CD14-positive monocyte (primary cell): ENCODE measurements around the gene LEAP2. TPM values are rescaled to one million over a fixed set of nuclear protein-coding genes. Genes with fewer than 3 reads are reported as not detected.
A peak's percentile ranks its signal among the peaks of the same experiment; 100 is the strongest.

Source experiments
- DNase-seq, 3 donors: peaks; one replicate each; pipeline ENCODE4 v3.0.0-alpha.2; 2011 to 2022
- H2AFZ ChIP-seq: 2 replicates; pipeline ENCODE4 v1.6.0; 2012; ENCODE audit warnings: mild to moderate bottlenecking, low read depth, low read length, inconsistent platforms; ENCODE audit not compliant: insufficient read depth, poor library complexity, severe bottlenecking
- H3K27ac ChIP-seq, 2 donors: 1 replicate in 1 of 2; 2 replicates in 1 of 2; pipeline ENCODE4 v1.5.1; 2012 to 2013; ENCODE audit warnings: low read length in 2 of 2, control low read depth in 1 of 2, inconsistent platforms in 1 of 2, low read depth in 1 of 2, mild to moderate bottlenecking in 1 of 2
- H3K27me3 ChIP-seq, 2 donors: one replicate each; pipeline versions ENCODE4 v1.6.0 to v1.6.1; 2011 to 2013; ENCODE audit warnings: low read length in 2 of 2; ENCODE audit not compliant: control insufficient read depth in 2 of 2, insufficient read depth in 2 of 2
- H3K36me3 ChIP-seq, 2 donors: replicated peaks in 1 of 2; 1 replicate in 1 of 2; 2 replicates in 1 of 2; pipeline versions ENCODE4 v1.5.1 to v1.6.1; 2012 to 2013; ENCODE audit warnings: low read length in 2 of 2, control low read depth in 1 of 2, inconsistent platforms in 1 of 2, mild to moderate bottlenecking in 1 of 2; ENCODE audit not compliant: insufficient read depth in 2 of 2, control insufficient read depth in 1 of 2
- H3K4me1 ChIP-seq, 2 donors: 1 replicate in 1 of 2; 2 replicates in 1 of 2; pipeline versions ENCODE4 v1.5.1 to v1.6.1; 2012 to 2013; ENCODE audit warnings: low read length in 2 of 2, control low read depth in 1 of 2, inconsistent platforms in 1 of 2, mild to moderate bottlenecking in 1 of 2, moderate library complexity in 1 of 2; ENCODE audit not compliant: insufficient read depth in 2 of 2, control insufficient read depth in 1 of 2
- H3K4me2 ChIP-seq: replicated peaks from 2 replicates; pipeline ENCODE3; 2012; ENCODE audit warnings: low read length, moderate library complexity, mild to moderate bottlenecking; ENCODE audit not compliant: poor library complexity, severe bottlenecking; ENCODE audit errors: extremely low read depth
- H3K4me3 ChIP-seq, 3 experiments: fragments of 200-600 bp in 1 of 3; sonication (generic) in 1 of 3; replicated peaks in 1 of 3; 1 replicate in 2 of 3; 2 replicates in 1 of 3; pipeline ENCODE4 v1.5.1; 2011 to 2013; ENCODE audit warnings: low read length in 3 of 3, mild to moderate bottlenecking in 3 of 3, control low read depth in 2 of 3, low read depth in 2 of 3, inconsistent platforms in 1 of 3, moderate library complexity in 1 of 3
- H3K79me2 ChIP-seq: 2 replicates; pipeline ENCODE4 v1.6.0; 2012; ENCODE audit warnings: mild to moderate bottlenecking, control low read depth, inconsistent platforms, low read length, moderate library complexity; ENCODE audit not compliant: insufficient read depth
- H3K9ac ChIP-seq: 2 replicates; pipeline ENCODE4 v1.6.0; 2017; ENCODE audit warnings: low read length, mild to moderate bottlenecking; ENCODE audit not compliant: insufficient read depth, poor library complexity, severe bottlenecking
- H3K9me3 ChIP-seq, 2 donors: replicated peaks in 1 of 2; 1 replicate in 1 of 2; 2 replicates in 1 of 2; pipeline versions ENCODE4 v1.5.1 to v1.6.1; 2012 to 2013; ENCODE audit warnings: low read length in 2 of 2, control low read depth in 1 of 2; ENCODE audit not compliant: control insufficient read depth in 1 of 2, insufficient read depth in 1 of 2
- H4K20me1 ChIP-seq: 2 replicates; pipeline ENCODE4 v1.6.0; 2012; ENCODE audit warnings: mild to moderate bottlenecking, low read length, control low read depth, moderate library complexity; ENCODE audit not compliant: insufficient read depth
- H3K27ac Mint-ChIP-seq, 7 donors: one replicate each; pipeline ENCODE4 v1.8.0; 2020; ENCODE audit warnings: mild to moderate bottlenecking in 7 of 7, mixed read lengths in 7 of 7, moderate library complexity in 6 of 7, inconsistent platforms in 2 of 7
- H3K27me3 Mint-ChIP-seq, 3 donors: one replicate each; pipeline ENCODE4 v1.8.0; 2021 to 2022; ENCODE audit warnings: low read depth in 3 of 3, mild to moderate bottlenecking in 3 of 3, mixed read lengths in 3 of 3, moderate library complexity in 3 of 3, inconsistent platforms in 1 of 3
- H3K36me3 Mint-ChIP-seq, 2 donors: one replicate each; pipeline ENCODE4 v1.8.0; 2020; ENCODE audit warnings: mixed read lengths in 2 of 2, inconsistent platforms in 1 of 2, mild to moderate bottlenecking in 1 of 2
- H3K4me1 Mint-ChIP-seq: one replicate; pipeline ENCODE4 v1.8.0; 2020; ENCODE audit warnings: mild to moderate bottlenecking, mixed read lengths
- H3K4me3 Mint-ChIP-seq, 2 donors: one replicate each; pipeline ENCODE4 v1.8.0; 2020; ENCODE audit warnings: mild to moderate bottlenecking in 2 of 2, mixed read lengths in 2 of 2, moderate library complexity in 1 of 2
- H3K9me3 Mint-ChIP-seq, 7 donors: one replicate each; pipeline ENCODE4 v1.8.0; 2020 to 2022; ENCODE audit warnings: mixed read lengths in 7 of 7, mild to moderate bottlenecking in 6 of 7, moderate library complexity in 6 of 7, inconsistent platforms in 2 of 7
- WGBS: methylation state at CpG from one replicate; pipeline ENCODE4 v1.1.5; 2013; ENCODE audit warnings: missing lambda C conversion rate; ENCODE audit not compliant: insufficient coverage; 5-methylcytosine and 5-hydroxymethylcytosine counted together
- intact Hi-C, 2 donors: fragments of 100-400 bp; cut with micrococcal nuclease; formaldehyde crosslinking; loops; one replicate each; pipeline versions ENCODE4 v1.15.0 to v1.15.1; 2023
- polyA plus RNA-seq, 3 donors: library from polyadenylated mRNA; depleted of rRNA in 1 of 3; unstranded in 2 of 3; stranded (reverse) in 1 of 3; fragments of 300-500 nt in 2 of 3; fragments of >200 nt in 1 of 3; fragmentation: Illumina TruSeq in 2 of 3; gene quantifications; 1 replicate in 2 of 3; 2 replicates in 1 of 3; pipeline ENCODE4 v1.2.3, GENCODE V29; 2012 to 2021
- TF ChIP-seq, protein P1 (sequence below): fragments of 200-600 bp; IDR thresholded peaks from one replicate; pipeline ENCODE4 v1.8.0; 2022; ENCODE audit warnings: antibody characterized with exemption, mild to moderate bottlenecking

Gene LEAP2
- polyA plus RNA-seq, 3 donors = 0.59 to 2.3 (median 0.88) TPM

DNA sequence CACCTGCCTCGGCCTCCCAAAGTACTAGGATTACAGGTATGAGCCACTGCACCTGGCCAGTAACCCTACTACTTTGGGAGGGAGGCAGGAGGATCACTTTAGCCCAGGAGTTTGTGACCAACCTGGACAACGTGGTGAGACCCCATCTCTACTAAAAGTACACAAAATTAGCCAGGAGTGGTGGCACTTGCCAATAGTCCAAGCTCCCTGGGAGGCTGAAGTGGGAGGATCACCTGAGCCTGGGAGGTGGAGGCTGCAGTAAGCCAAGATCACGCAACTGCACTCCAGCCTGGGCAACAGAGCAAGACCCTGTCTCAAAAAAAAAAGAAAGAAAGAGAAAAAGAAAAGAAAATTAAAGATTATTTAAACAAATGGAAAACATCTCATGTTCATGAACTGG lies 17.5 kb upstream of the LEAP2 start:
- no peak overlapping the region for H2AFZ ChIP-seq
- no peak overlapping the region for H3K27ac ChIP-seq
- H3K4me2 ChIP-seq = no peak overlapping the region
- no peaks in the 10 kb centered on the region for H3K4me1 ChIP-seq
- intact Hi-C loops = no loop called here
- no peak for DNase-seq
- Mint-ChIP-seq H3K27me3 (peaks cover 5 to 9% (median 9%) of the 10 kb centered on the region in 3 donors), H3K4me3 (no peak overlapping the region), H3K4me1 (no peaks in the 10 kb centered on the region), H3K9me3 (peaks cover 0 to 1% (median 0%) of the 10 kb centered on the region in 7 donors), H3K36me3 (no peaks in the 10 kb centered on the region), H3K27ac (peak overlapping the region in 1 of 7 donors; percentile 50)
- WGBS = no CpG with 5 or more reads among the region's 3 CpGs
- H3K4me3 ChIP-seq = no peak overlapping the region
- no peaks in the 10 kb centered on the region for H4K20me1 ChIP-seq
- H3K79me2 ChIP-seq = no peaks in the 10 kb centered on the region
- no peaks in the 10 kb centered on the region for H3K27me3 ChIP-seq
- no peaks in the 10 kb centered on the region for H3K36me3 ChIP-seq
- TF ChIP-seq, protein P1, sequence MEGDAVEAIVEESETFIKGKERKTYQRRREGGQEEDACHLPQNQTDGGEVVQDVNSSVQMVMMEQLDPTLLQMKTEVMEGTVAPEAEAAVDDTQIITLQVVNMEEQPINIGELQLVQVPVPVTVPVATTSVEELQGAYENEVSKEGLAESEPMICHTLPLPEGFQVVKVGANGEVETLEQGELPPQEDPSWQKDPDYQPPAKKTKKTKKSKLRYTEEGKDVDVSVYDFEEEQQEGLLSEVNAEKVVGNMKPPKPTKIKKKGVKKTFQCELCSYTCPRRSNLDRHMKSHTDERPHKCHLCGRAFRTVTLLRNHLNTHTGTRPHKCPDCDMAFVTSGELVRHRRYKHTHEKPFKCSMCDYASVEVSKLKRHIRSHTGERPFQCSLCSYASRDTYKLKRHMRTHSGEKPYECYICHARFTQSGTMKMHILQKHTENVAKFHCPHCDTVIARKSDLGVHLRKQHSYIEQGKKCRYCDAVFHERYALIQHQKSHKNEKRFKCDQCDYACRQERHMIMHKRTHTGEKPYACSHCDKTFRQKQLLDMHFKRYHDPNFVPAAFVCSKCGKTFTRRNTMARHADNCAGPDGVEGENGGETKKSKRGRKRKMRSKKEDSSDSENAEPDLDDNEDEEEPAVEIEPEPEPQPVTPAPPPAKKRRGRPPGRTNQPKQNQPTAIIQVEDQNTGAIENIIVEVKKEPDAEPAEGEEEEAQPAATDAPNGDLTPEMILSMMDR = no peak
- H3K9me3 ChIP-seq = no peaks in the 10 kb centered on the region
- H3K9ac ChIP-seq = no peak overlapping the region

DNA sequence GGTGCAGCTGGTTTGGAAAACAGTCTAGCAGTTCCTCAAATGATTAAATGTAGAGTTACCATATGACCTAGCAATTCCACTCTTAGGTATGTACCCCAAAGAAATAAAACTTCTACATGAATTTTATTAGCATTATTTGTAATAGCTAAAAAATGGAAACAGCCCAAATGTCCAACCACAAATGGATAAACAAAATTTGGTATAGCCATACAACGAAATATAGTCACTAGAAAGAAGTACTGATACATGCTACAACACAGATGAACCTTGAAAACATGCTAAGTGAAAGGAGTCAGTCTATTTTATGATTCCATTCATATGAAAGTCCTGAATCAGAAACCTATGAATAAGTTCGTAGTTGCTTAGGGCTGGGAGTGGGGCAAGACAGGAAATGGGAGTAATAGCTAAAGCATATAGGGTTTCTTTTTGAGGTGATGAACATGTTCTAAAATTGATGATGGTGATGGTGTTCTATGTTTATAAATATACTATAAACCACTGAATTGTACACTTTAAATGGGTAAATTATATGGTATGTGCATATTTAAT lies 13.5 kb upstream of the LEAP2 start:
- Histone ChIP-seq H3K36me3 (no peaks in the 10 kb centered on the region), H3K79me2 (no peaks in the 10 kb centered on the region), H3K27ac (no peak overlapping the region), H3K9ac (no peak overlapping the region), H3K27me3 (no peaks in the 10 kb centered on the region), H3K4me2 (no peak overlapping the region), H3K4me3 (no peak overlapping the region), H2AFZ (no peak overlapping the region), H4K20me1 (no peaks in the 10 kb centered on the region), H3K9me3 (no peaks in the 10 kb centered on the region), H3K4me1 (peaks cover 0 to 12% of the 10 kb centered on the region in 2 donors)
- 80% methylated on average over 1 of the region's 2 CpGs for WGBS
- Mint-ChIP-seq H3K4me3 (no peak overlapping the region), H3K36me3 (no peaks in the 10 kb centered on the region), H3K27me3 (peaks cover 7 to 12% (median 9%) of the 10 kb centered on the region in 3 donors), H3K9me3 (peaks cover 0 to 1% (median 0%) of the 10 kb centered on the region in 7 donors), H3K4me1 (peaks cover 3% of the 10 kb centered on the region), H3K27ac (no peak overlapping the region)
- intact Hi-C loops = loop anchor here in 1 of 2 donors (10.0 kb wide), 1 partner anchor 565 kb away; the partner anchor contains the start of gene SLC22A4
- no peak for DNase-seq
- TF ChIP-seq, protein P1 = no peak
